ENCODE data around the gene STUM. TPM values are rescaled to one million over a fixed set of nuclear protein-coding genes. Genes with fewer than 3 reads are reported as not detected.

STUM gene
- total RNA-seq, 3 donors from 2014 or later, result 1.1 to 7.2 (median 2.2) TPM

GRCh38 chr1:226551299-226551698 lies 2.7 kb downstream of the STUM start:
- intact Hi-C loops (cut with DNase I; ENCODE audit: low total_unique reads), result loop anchor here (10.0 kb wide), 1 partner anchor 1256 kb away; no protein-coding TSS in a partner anchor
- no peak for TF ChIP-seq CTCF (IDR thresholded peaks at IDR 0.05)
- TF ChIP-seq POLR2AphosphoS5 (IDR thresholded peaks at IDR 0.05), result no peak
- TF ChIP-seq POLR2A (IDR thresholded peaks at IDR 0.05), result no peak
- peaks cover 0 to 8% of the 10 kb centered on the region in 2 donors for H3K4me1 ChIP-seq
- no peak overlapping the region for H3K4me3 ChIP-seq
- DNase-seq (ENCODE audit: low spot score in 2 of 2), result no peak
- H3K36me3 ChIP-seq, result no peaks in the 10 kb centered on the region
- peak overlapping the region in 1 of 2 donors; percentile 60 for H3K27ac ChIP-seq
- peaks cover 0 to 4% of the 10 kb centered on the region in 2 donors for H3K27me3 ChIP-seq
- no peaks in the 10 kb centered on the region for H3K9me3 ChIP-seq

GRCh38 chr1:226552061-226552460 lies 3.5 kb downstream of the STUM start:
- Histone ChIP-seq H3K27me3 (peaks cover 0 to 4% of the 10 kb centered on the region in 2 donors), H3K27ac (no peak overlapping the region), H3K9me3 (no peaks in the 10 kb centered on the region), H3K4me1 (peaks cover 0 to 8% of the 10 kb centered on the region in 2 donors), H3K4me3 (no peak overlapping the region), H3K36me3 (no peaks in the 10 kb centered on the region)
- intact Hi-C loops (cut with DNase I; ENCODE audit: low total_unique reads), result loop anchor here (10.0 kb wide), 1 partner anchor 1257 kb away; no protein-coding TSS in a partner anchor
- DNase-seq (ENCODE audit: low spot score in 2 of 2), result no peak
- no peak for TF ChIP-seq CTCF (IDR thresholded peaks at IDR 0.05)
- no peak for TF ChIP-seq POLR2A (IDR thresholded peaks at IDR 0.05)
- no peak for TF ChIP-seq POLR2AphosphoS5 (IDR thresholded peaks at IDR 0.05)

- intact Hi-C loops (cut with DNase I; ENCODE audit: low total_unique reads), result loop anchor here (10.0 kb wide), 1 partner anchor 1259 kb away; no protein-coding TSS in a partner anchor
- Histone ChIP-seq H3K27me3 (peaks cover 0 to 4% of the 10 kb centered on the region in 2 donors), H3K9me3 (no peaks in the 10 kb centered on the region), H3K4me3 (no peak overlapping the region), H3K27ac (peak overlapping the region in 1 of 2 donors; percentile 72), H3K4me1 (peaks cover 0 to 8% of the 10 kb centered on the region in 2 donors), H3K36me3 (no peaks in the 10 kb centered on the region)
- TF ChIP-seq POLR2A (IDR thresholded peaks at IDR 0.05) (no peak), CTCF (IDR thresholded peaks at IDR 0.05) (no peak), POLR2AphosphoS5 (IDR thresholded peaks at IDR 0.05) (no peak)
- DNase-seq (ENCODE audit: low spot score in 2 of 2), result no peak
Observed at GRCh38 chr1:226553266-226553923, 4.8 kb downstream of the STUM start.

- no peaks in the 10 kb centered on the region for H3K36me3 ChIP-seq
- no peaks in the 10 kb centered on the region for H3K9me3 ChIP-seq
- intact Hi-C loops (cut with DNase I; ENCODE audit: low total_unique reads), result loop anchor here (10.0 kb wide), 1 partner anchor 1259 kb away; no protein-coding TSS in a partner anchor
- H3K4me1 ChIP-seq, result peaks cover 0 to 8% of the 10 kb centered on the region in 2 donors
- peak overlapping the region in 1 of 2 donors; percentile 72 for H3K27ac ChIP-seq
- H3K4me3 ChIP-seq, result no peak overlapping the region
- peaks cover 0 to 3% of the 10 kb centered on the region in 2 donors for H3K27me3 ChIP-seq
- DNase-seq (ENCODE audit: low spot score in 2 of 2), result no peak
- TF ChIP-seq POLR2A (IDR thresholded peaks at IDR 0.05) (no peak), CTCF (IDR thresholded peaks at IDR 0.05) (no peak), POLR2AphosphoS5 (IDR thresholded peaks at IDR 0.05) (no peak)
Observed at GRCh38 chr1:226553924-226554282, 5.3 kb downstream of the STUM start.

GRCh38 chr1:226555092-226555491 lies 6.5 kb downstream of the STUM start:
- H3K9me3 ChIP-seq, result no peaks in the 10 kb centered on the region
- TF ChIP-seq POLR2AphosphoS5 (IDR thresholded peaks at IDR 0.05), result no peak
- no peak for TF ChIP-seq CTCF (IDR thresholded peaks at IDR 0.05)
- TF ChIP-seq POLR2A (IDR thresholded peaks at IDR 0.05), result no peak
- H3K27ac ChIP-seq, result no peak overlapping the region
- no peak overlapping the region for H3K4me3 ChIP-seq
- no peaks in the 10 kb centered on the region for H3K36me3 ChIP-seq
- peaks cover 0 to 2% of the 10 kb centered on the region in 2 donors for H3K4me1 ChIP-seq
- intact Hi-C loops (cut with DNase I; ENCODE audit: low total_unique reads), result loop anchor here (10.0 kb wide), 1 partner anchor 1260 kb away; no protein-coding TSS in a partner anchor
- no peak for DNase-seq (ENCODE audit: low spot score in 2 of 2)
- H3K27me3 ChIP-seq, result no peaks in the 10 kb centered on the region
